GM18870 (cell line): Measurements from ENCODE around the gene GPR31.
"Not testable (repeated sequence)": the region's sequence is repeated elsewhere in the genome, so short reads cannot be mapped to it uniquely, and the experiment has no call there.

Source experiments
- ATAC-seq: cut with Tn5 transposase; IDR thresholded peaks from one replicate; pipeline ENCODE4 v1.9.1; 2021; ENCODE audit warnings: moderate library complexity; ENCODE audit not compliant: unreplicated experiment

The GPR31 gene

GRCh38 chr6:167157863-167158262, at the start of gene GPR31:
Gene GPR31 (minus strand): TSS chr6:167157980. CDS start chr6:167157831, 149 bp downstream.
- no peak for ATAC-seq

- ATAC-seq: no peak
Observed at GRCh38 chr6:167207527-167207926, 49.7 kb upstream of the GPR31 start.

- ATAC-seq: not testable (repeated sequence)
Observed at GRCh38 chr6:167205316-167205715, 47.5 kb upstream of the GPR31 start.

- not testable (repeated sequence) for ATAC-seq
Observed at GRCh38 chr6:167204059-167204348, 46.2 kb upstream of the GPR31 start.

GRCh38 chr6:167203261-167204058, 45.7 kb upstream of the GPR31 start:
- ATAC-seq: not testable (repeated sequence)

- not testable (repeated sequence) for ATAC-seq
Observed at GRCh38 chr6:167202613-167203012, 44.8 kb upstream of the GPR31 start.

GRCh38 chr6:167200806-167201205, 43.0 kb upstream of the GPR31 start:
- no peak for ATAC-seq

- not testable (repeated sequence) for ATAC-seq
Observed at GRCh38 chr6:167195941-167196610, 38.3 kb upstream of the GPR31 start.

GRCh38 chr6:167193515-167194125, 35.8 kb upstream of the GPR31 start:
- not testable (repeated sequence) for ATAC-seq

GRCh38 chr6:167191043-167191583, 33.3 kb upstream of the GPR31 start:
- ATAC-seq: not testable (repeated sequence)

GRCh38 chr6:167187275-167187674, 29.5 kb upstream of the GPR31 start:
- not testable (repeated sequence) for ATAC-seq

- ATAC-seq: not testable (repeated sequence)
Observed at GRCh38 chr6:167185101-167185500, 27.3 kb upstream of the GPR31 start.

GRCh38 chr6:167182913-167183314, 25.1 kb upstream of the GPR31 start:
- not testable (repeated sequence) for ATAC-seq

GRCh38 chr6:167181351-167181750, 23.6 kb upstream of the GPR31 start:
- not testable (repeated sequence) for ATAC-seq

- not testable (repeated sequence) for ATAC-seq
Observed at GRCh38 chr6:167180086-167180485, 22.3 kb upstream of the GPR31 start.

- ATAC-seq: not testable (repeated sequence)
Observed at GRCh38 chr6:167178896-167179655, 21.3 kb upstream of the GPR31 start.

- not testable (repeated sequence) for ATAC-seq
Observed at GRCh38 chr6:167177271-167177670, 19.5 kb upstream of the GPR31 start.

- not testable (repeated sequence) for ATAC-seq
Observed at GRCh38 chr6:167172011-167172410, 14.2 kb upstream of the GPR31 start.

GRCh38 chr6:167171300-167171699, 13.5 kb upstream of the GPR31 start:
- ATAC-seq: not testable (repeated sequence)

- not testable (repeated sequence) for ATAC-seq
Observed at GRCh38 chr6:167169867-167170266, 12.1 kb upstream of the GPR31 start.

GRCh38 chr6:167168296-167168695, 10.5 kb upstream of the GPR31 start:
- ATAC-seq: not testable (repeated sequence)
